Measurements from ENCODE around the gene SCGB2B2.
"Not testable (repeated sequence)": the region's sequence is repeated elsewhere in the genome, so short reads cannot be mapped to it uniquely, and the experiment has no call there.

Gene SCGB2B2

GRCh38 chr19:34673590-34673989, 3.4 kb downstream of the SCGB2B2 start:
- in situ Hi-C loops (cut with MboI; ENCODE audit: low pct_unique_long_range_greater_than_20kb, low sequenced_read_pairs) = no loop called here
- DNase-seq = no peak

- no peak for DNase-seq
- in situ Hi-C loops (cut with MboI; ENCODE audit: low pct_unique_long_range_greater_than_20kb, low sequenced_read_pairs) = no loop called here
Measured at GRCh38 chr19:34671972-34672371, 5.0 kb downstream of the SCGB2B2 start.

- in situ Hi-C loops (cut with MboI; ENCODE audit: low pct_unique_long_range_greater_than_20kb, low sequenced_read_pairs) = no loop called here
- no peak for DNase-seq
Measured at GRCh38 chr19:34669305-34669704, 7.7 kb downstream of the SCGB2B2 start.

- DNase-seq; in situ Hi-C loops (cut with MboI; ENCODE audit: low pct_unique_long_range_greater_than_20kb, low sequenced_read_pairs): not testable (repeated sequence)
Measured at GRCh38 chr19:34668690-34669089, 8.3 kb downstream of the SCGB2B2 start.

- DNase-seq; in situ Hi-C loops (cut with MboI; ENCODE audit: low pct_unique_long_range_greater_than_20kb, low sequenced_read_pairs): not testable (repeated sequence)
Measured at GRCh38 chr19:34668077-34668689, 8.8 kb downstream of the SCGB2B2 start.

GRCh38 chr19:34667349-34668076, 9.4 kb downstream of the SCGB2B2 start:
- in situ Hi-C loops (cut with MboI; ENCODE audit: low pct_unique_long_range_greater_than_20kb, low sequenced_read_pairs) = no loop called here
- DNase-seq = no peak

- DNase-seq = no peak
- in situ Hi-C loops (cut with MboI; ENCODE audit: low pct_unique_long_range_greater_than_20kb, low sequenced_read_pairs) = no loop called here
Measured at GRCh38 chr19:34666958-34667265, 10.0 kb downstream of the SCGB2B2 start.

- no peak for DNase-seq
- in situ Hi-C loops (cut with MboI; ENCODE audit: low pct_unique_long_range_greater_than_20kb, low sequenced_read_pairs) = no loop called here
Measured at GRCh38 chr19:34666200-34666957, 10.6 kb downstream of the SCGB2B2 start.

- in situ Hi-C loops (cut with MboI; ENCODE audit: low pct_unique_long_range_greater_than_20kb, low sequenced_read_pairs); DNase-seq: not testable (repeated sequence)
Measured at GRCh38 chr19:34665275-34665674, 11.7 kb downstream of the SCGB2B2 start.

GRCh38 chr19:34664870-34665269, 12.1 kb downstream of the SCGB2B2 start:
- no peak for DNase-seq
- in situ Hi-C loops (cut with MboI; ENCODE audit: low pct_unique_long_range_greater_than_20kb, low sequenced_read_pairs) = no loop called here

GRCh38 chr19:34664168-34664567, 12.8 kb downstream of the SCGB2B2 start:
- DNase-seq = no peak
- in situ Hi-C loops (cut with MboI; ENCODE audit: low pct_unique_long_range_greater_than_20kb, low sequenced_read_pairs) = no loop called here

GRCh38 chr19:34662919-34663318, 14.0 kb downstream of the SCGB2B2 start:
- in situ Hi-C loops (cut with MboI; ENCODE audit: low pct_unique_long_range_greater_than_20kb, low sequenced_read_pairs) = no loop called here
- peak; percentile 38 for DNase-seq

- no peak for DNase-seq
- in situ Hi-C loops (cut with MboI; ENCODE audit: low pct_unique_long_range_greater_than_20kb, low sequenced_read_pairs) = no loop called here
Measured at GRCh38 chr19:34661357-34661756, 15.6 kb downstream of the SCGB2B2 start.

GRCh38 chr19:34655651-34656050, 21.3 kb downstream of the SCGB2B2 start:
- in situ Hi-C loops (cut with MboI; ENCODE audit: low pct_unique_long_range_greater_than_20kb, low sequenced_read_pairs) = no loop called here
- no peak for DNase-seq

- in situ Hi-C loops (cut with MboI; ENCODE audit: low pct_unique_long_range_greater_than_20kb, low sequenced_read_pairs) = no loop called here
- no peak for DNase-seq
Measured at GRCh38 chr19:34654796-34655195, 22.2 kb downstream of the SCGB2B2 start.

- in situ Hi-C loops (cut with MboI; ENCODE audit: low pct_unique_long_range_greater_than_20kb, low sequenced_read_pairs) = no loop called here
Measured at GRCh38 chr19:34651747-34652146, 25.2 kb downstream of the SCGB2B2 start.

GRCh38 chr19:34649886-34650543, 26.9 kb downstream of the SCGB2B2 start:
- in situ Hi-C loops (cut with MboI; ENCODE audit: low pct_unique_long_range_greater_than_20kb, low sequenced_read_pairs) = no loop called here
- no peak for DNase-seq

More at GRCh38 chr19:34651747-34652146, 25.2 kb downstream of the SCGB2B2 start:
- no peak for DNase-seq

GRCh38 chr19:34645551-34645950, 31.4 kb downstream of the SCGB2B2 start:
- in situ Hi-C loops (cut with MboI; ENCODE audit: low pct_unique_long_range_greater_than_20kb, low sequenced_read_pairs) = no loop called here
- no peak for DNase-seq

- in situ Hi-C loops (cut with MboI; ENCODE audit: low pct_unique_long_range_greater_than_20kb, low sequenced_read_pairs) = no loop called here
- DNase-seq = no peak
Measured at GRCh38 chr19:34644991-34645461, 31.9 kb downstream of the SCGB2B2 start.

- no peak for DNase-seq
- in situ Hi-C loops (cut with MboI; ENCODE audit: low pct_unique_long_range_greater_than_20kb, low sequenced_read_pairs) = no loop called here
Measured at GRCh38 chr19:34642241-34642640, 34.7 kb downstream of the SCGB2B2 start.
